Measurements from ENCODE around the gene DNAL1. TPM values are rescaled to one million over a fixed set of nuclear protein-coding genes. Genes with fewer than 3 reads are reported as not detected.
A peak's percentile ranks its signal among the peaks of the same experiment; 100 is the strongest.

The DNAL1 gene, protein sequence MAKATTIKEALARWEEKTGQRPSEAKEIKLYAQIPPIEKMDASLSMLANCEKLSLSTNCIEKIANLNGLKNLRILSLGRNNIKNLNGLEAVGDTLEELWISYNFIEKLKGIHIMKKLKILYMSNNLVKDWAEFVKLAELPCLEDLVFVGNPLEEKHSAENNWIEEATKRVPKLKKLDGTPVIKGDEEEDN
- 10.3 and 14.7 TPM in 2 replicates for total RNA-seq (2014; rRNA removed; shearing (Covaris generic))

- Histone ChIP-seq H3K9me3 (replicated peaks) (no peaks in the 10 kb centered on the region), H3K36me3 (no peaks in the 10 kb centered on the region), H3K27ac (peak within 1 kb of the TSS; percentile 59), H3K4me1 (no peaks in the 10 kb centered on the region; the same call in 1 of the 2 replicates), H3K27me3 (no peaks in the 10 kb centered on the region), H3K4me3 (peak within 1 kb of the TSS; percentile 74)
- peak; percentile 94 to 95 for DNase-seq
Measured at GRCh38 chr14:73644531-73645247, at the start of gene DNAL1. Gene DNAL1, plus strand, starts transcription at chr14:73644986. Its CDS starts 54 bp downstream, at chr14:73645040.

- Histone ChIP-seq H3K4me3 (no peak overlapping the region), H3K27ac (no peak overlapping the region), H3K9me3 (replicated peaks) (no peaks in the 10 kb centered on the region), H3K27me3 (no peaks in the 10 kb centered on the region), H3K4me1 (peaks cover 12% of the 10 kb centered on the region), H3K36me3 (no peaks in the 10 kb centered on the region)
- DNase-seq: no peak
Measured at GRCh38 chr14:73599499-73599898, 45.3 kb upstream of the DNAL1 start.

DNA sequence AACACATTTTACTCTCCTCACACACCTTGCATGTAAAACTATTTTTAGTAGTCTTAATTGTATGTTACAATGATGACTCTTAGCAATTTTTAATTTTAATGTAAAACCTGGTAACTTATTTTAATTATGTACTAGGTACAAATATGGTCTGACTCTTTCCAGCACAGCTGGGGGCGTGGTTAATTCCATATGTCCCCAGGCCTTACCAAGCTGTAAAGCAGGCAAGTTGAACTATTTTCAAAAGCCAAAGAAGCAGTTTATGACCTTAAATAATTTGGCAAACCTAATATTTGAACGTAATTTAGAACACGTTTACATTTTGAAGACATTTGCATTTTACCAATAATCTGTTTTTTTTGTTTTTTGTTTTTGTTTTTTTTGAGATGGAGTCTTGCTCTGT is 41.8 kb upstream of the DNAL1 start:
- H3K4me1 ChIP-seq: peaks cover 12% of the 10 kb centered on the region
- H3K27ac ChIP-seq: no peak overlapping the region
- H3K4me3 ChIP-seq: no peak overlapping the region
- no peaks in the 10 kb centered on the region for H3K36me3 ChIP-seq
- no peaks in the 10 kb centered on the region for H3K9me3 ChIP-seq (replicated peaks)
- DNase-seq: peak; percentile 10 to 18
- no peaks in the 10 kb centered on the region for H3K27me3 ChIP-seq

- Histone ChIP-seq H3K4me1 (peaks cover 12% of the 10 kb centered on the region), H3K4me3 (no peak overlapping the region), H3K36me3 (no peaks in the 10 kb centered on the region), H3K9me3 (replicated peaks) (no peaks in the 10 kb centered on the region), H3K27ac (no peak overlapping the region), H3K27me3 (no peaks in the 10 kb centered on the region)
- DNase-seq: no peak
Measured at GRCh38 chr14:73606271-73606670, 38.5 kb upstream of the DNAL1 start.

GRCh38 chr14:73607241-73607640 is 37.5 kb upstream of the DNAL1 start:
- H3K36me3 ChIP-seq: no peaks in the 10 kb centered on the region
- H3K27ac ChIP-seq: no peak overlapping the region
- peaks cover 8% of the 10 kb centered on the region for H3K4me1 ChIP-seq
- no peak for DNase-seq
- H3K4me3 ChIP-seq: no peak overlapping the region
- no peaks in the 10 kb centered on the region for H3K27me3 ChIP-seq
- H3K9me3 ChIP-seq (replicated peaks): no peaks in the 10 kb centered on the region

GRCh38 chr14:73610687-73611086 is 34.1 kb upstream of the DNAL1 start:
- DNase-seq: peak; percentile 72 to 74
- Histone ChIP-seq H3K27me3 (no peaks in the 10 kb centered on the region), H3K27ac (no peak overlapping the region), H3K36me3 (no peaks in the 10 kb centered on the region), H3K9me3 (replicated peaks) (no peaks in the 10 kb centered on the region), H3K4me1 (no peaks in the 10 kb centered on the region; the same call in 1 of the 2 replicates), H3K4me3 (no peak overlapping the region)

DNA sequence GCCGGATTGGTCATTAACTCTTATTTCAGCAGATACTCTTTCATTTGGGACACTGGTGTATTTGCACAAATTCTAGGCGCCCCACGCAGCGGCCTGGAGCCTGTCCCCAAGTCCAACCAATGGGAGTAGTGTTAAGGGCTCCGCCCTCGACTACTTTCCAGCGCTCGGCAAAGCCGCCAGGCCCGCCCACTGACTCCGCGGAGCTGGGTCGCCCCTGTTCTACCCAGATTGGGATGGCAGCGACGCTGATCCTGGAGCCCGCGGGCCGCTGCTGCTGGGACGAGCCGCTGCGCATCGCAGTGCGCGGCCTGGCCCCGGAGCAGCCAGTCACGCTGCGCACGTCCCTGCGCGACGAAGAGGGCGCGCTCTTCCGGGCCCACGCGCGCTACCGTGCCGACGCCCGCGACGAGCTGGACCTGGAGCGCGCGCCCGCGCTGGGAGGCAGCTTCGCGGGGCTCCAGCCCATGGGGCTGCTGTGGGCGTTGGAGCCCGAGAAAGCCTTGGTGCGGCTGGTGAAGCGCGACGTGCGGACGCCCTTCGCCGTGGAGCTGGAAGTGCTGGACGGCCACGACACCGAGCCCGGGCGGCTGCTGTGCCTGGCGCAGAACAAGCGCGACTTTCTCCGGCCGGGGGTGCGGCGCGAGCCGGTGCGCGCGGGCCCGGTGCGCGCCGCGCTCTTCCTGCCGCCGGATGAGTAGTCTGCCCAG is 32.3 kb upstream of the DNAL1 start, which contains the start of gene ACOT6:
Gene ACOT6, plus strand, starts transcription at position 179 of the 707 bp plus-strand sequence. Its CDS starts 55 bp downstream, at position 234.
- H3K36me3 ChIP-seq: no peaks in the 10 kb centered on the region
- peak within 1 kb of the TSS; percentile 71 for H3K4me3 ChIP-seq
- H3K9me3 ChIP-seq (replicated peaks): no peaks in the 10 kb centered on the region
- H3K27ac ChIP-seq: no peak within 1 kb of the TSS
- H3K4me1 ChIP-seq: no peaks in the 10 kb centered on the region; the same call in 1 of the 2 replicates
- H3K27me3 ChIP-seq: no peaks in the 10 kb centered on the region
- DNase-seq: peak; percentile 81 to 82

DNA sequence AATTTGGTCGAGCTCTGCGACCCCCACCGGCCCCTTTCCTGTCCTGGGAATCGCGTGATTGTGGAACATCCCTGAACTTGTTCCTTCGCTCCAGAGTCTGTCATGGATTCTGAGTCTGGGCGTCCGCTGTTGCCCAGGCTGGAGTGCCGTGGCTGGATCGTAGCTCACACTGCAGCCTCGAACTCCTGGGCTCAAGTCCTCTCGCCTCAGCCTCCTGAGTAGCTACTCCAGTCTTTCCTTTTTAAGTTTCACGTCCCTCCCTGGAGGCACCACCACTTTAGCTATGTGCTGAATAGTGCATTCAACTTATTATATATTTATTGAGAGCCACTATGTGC is 31.8 kb upstream of the DNAL1 start:
- Histone ChIP-seq H3K9me3 (replicated peaks) (no peaks in the 10 kb centered on the region), H3K36me3 (no peaks in the 10 kb centered on the region), H3K4me1 (no peaks in the 10 kb centered on the region; the same call in 1 of the 2 replicates), H3K27ac (no peak overlapping the region), H3K4me3 (peak overlapping the region; percentile 71), H3K27me3 (no peaks in the 10 kb centered on the region)
- no peak for DNase-seq

- Histone ChIP-seq H3K27ac (no peak overlapping the region), H3K36me3 (no peaks in the 10 kb centered on the region), H3K27me3 (no peaks in the 10 kb centered on the region), H3K9me3 (replicated peaks) (no peaks in the 10 kb centered on the region), H3K4me3 (peak overlapping the region; percentile 71), H3K4me1 (no peaks in the 10 kb centered on the region; the same call in 1 of the 2 replicates)
- DNase-seq: no peak
Measured at GRCh38 chr14:73613419-73613963, 31.3 kb upstream of the DNAL1 start.

DNA sequence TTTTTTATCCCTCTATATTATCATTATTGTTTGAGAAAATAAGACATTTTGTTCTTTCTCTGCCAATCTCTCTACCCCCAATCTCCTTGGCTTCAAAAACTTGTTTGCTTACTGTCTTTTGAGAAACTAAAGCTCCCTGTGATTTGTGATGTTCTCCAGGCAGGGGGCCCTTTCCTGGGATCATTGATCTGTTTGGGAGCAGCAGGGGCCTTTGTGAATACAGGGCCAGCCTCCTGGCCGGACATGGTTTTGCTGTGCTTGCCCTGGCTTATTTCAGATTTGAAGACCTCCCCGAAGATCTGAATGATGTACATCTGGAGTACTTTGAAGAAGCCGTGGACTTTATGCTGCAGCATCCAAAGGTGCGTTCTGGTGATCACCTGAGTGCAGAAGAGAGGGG is 28.0 kb upstream of the DNAL1 start:
- Histone ChIP-seq H3K36me3 (no peaks in the 10 kb centered on the region), H3K4me1 (no peaks in the 10 kb centered on the region), H3K27me3 (no peaks in the 10 kb centered on the region), H3K27ac (no peak overlapping the region), H3K4me3 (no peak overlapping the region), H3K9me3 (replicated peaks) (no peaks in the 10 kb centered on the region)
- DNase-seq: no peak

DNA sequence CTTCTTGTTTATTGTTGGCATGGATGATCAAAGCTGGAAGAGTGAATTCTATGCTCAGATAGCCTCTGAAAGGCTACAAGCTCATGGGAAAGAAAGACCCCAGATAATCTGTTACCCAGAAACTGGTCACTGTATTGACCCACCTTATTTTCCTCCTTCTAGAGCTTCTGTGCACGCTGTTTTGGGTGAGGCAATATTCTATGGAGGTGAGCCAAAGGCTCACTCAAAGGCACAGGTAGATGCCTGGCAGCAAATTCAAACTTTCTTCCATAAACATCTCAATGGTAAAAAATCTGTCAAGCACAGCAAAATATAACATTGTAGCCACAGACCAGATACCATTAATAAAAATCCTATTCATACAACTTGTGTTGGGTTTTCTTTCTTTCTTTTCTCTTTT is 25.3 kb upstream of the DNAL1 start:
- no peaks in the 10 kb centered on the region for H3K27me3 ChIP-seq
- H3K36me3 ChIP-seq: no peaks in the 10 kb centered on the region
- H3K9me3 ChIP-seq (replicated peaks): no peaks in the 10 kb centered on the region
- H3K4me1 ChIP-seq: no peaks in the 10 kb centered on the region
- no peak overlapping the region for H3K4me3 ChIP-seq
- H3K27ac ChIP-seq: no peak overlapping the region
- no peak for DNase-seq

- Histone ChIP-seq H3K4me1 (no peaks in the 10 kb centered on the region), H3K27ac (no peak overlapping the region), H3K9me3 (replicated peaks) (no peaks in the 10 kb centered on the region), H3K4me3 (no peak overlapping the region), H3K36me3 (no peaks in the 10 kb centered on the region), H3K27me3 (no peaks in the 10 kb centered on the region)
- no peak for DNase-seq
Measured at GRCh38 chr14:73620268-73620667, 24.5 kb upstream of the DNAL1 start.

DNA sequence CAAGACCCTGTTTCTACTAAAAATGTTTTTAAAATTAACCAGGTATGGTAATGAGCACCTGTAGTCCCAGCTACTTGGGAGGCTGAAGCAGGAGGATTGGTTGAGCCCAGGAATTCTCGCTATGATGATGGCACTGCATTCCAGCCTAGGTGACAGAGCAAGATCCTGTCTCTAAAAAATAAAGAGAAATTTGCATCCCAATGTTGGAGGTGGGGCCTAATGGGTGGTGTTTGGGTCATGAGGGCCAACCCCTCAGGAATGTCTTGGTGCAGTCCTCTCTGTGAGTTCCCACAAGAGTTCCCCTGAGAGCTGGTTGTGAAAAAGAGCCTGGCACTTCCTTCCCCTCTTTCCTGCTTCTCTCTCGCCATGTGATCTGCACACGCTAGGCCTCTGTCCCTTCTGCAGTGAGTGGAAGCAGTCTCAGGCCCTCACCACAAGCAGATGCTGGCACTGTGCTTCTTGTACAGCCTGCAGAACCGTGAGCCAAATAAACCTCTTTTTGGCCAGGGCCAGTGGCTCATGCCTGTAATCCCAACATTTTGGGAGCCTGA is 21.2 kb upstream of the DNAL1 start:
- H3K9me3 ChIP-seq (replicated peaks): no peaks in the 10 kb centered on the region
- H3K27me3 ChIP-seq: no peaks in the 10 kb centered on the region
- H3K27ac ChIP-seq: no peak overlapping the region
- DNase-seq: no peak
- no peaks in the 10 kb centered on the region for H3K4me1 ChIP-seq
- no peaks in the 10 kb centered on the region for H3K36me3 ChIP-seq
- no peak overlapping the region for H3K4me3 ChIP-seq

GRCh38 chr14:73625706-73626105 is 19.1 kb upstream of the DNAL1 start:
- no peaks in the 10 kb centered on the region for H3K4me1 ChIP-seq
- no peaks in the 10 kb centered on the region for H3K27me3 ChIP-seq
- H3K9me3 ChIP-seq (replicated peaks): no peaks in the 10 kb centered on the region
- no peak overlapping the region for H3K4me3 ChIP-seq
- no peak for DNase-seq
- H3K36me3 ChIP-seq: no peaks in the 10 kb centered on the region
- H3K27ac ChIP-seq: no peak overlapping the region

DNA sequence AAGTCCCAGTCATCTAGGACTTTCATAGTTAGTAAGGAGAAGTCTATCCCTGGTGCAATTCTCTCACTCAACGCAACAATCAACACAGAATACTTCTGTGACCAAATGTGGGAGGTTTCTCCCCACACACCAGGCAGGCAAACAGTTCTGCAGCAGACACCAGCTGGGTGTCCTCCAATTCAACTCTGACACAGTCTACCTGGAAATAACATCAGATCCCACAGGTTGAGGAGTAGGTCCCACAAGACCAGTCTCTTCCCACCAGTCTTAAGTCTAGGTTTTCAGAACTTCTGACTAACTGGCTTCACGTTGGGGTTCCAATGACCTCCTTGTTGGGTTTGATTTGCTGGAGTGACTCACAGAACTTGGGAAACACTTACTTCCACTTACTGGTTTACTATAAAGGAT is 17.6 kb upstream of the DNAL1 start:
- no peaks in the 10 kb centered on the region for H3K27me3 ChIP-seq
- no peaks in the 10 kb centered on the region for H3K9me3 ChIP-seq (replicated peaks)

More for the DNA sequence above, 17.6 kb upstream of the DNAL1 start:
- Histone ChIP-seq H3K4me1 (no peaks in the 10 kb centered on the region), H3K27ac (no peak overlapping the region), H3K4me3 (no peak overlapping the region), H3K36me3 (no peaks in the 10 kb centered on the region)
- no peak for DNase-seq

Measured in SJCRH30 (cell line).